ENCODE measurements around the gene NEURL4. TPM values are rescaled to one million over a fixed set of nuclear protein-coding genes. Genes with fewer than 3 reads are reported as not detected.

The NEURL4 gene
- total and polyA plus RNA-seq, 2 donors (not counting 1 experiment from before 2014, with no cell fraction given) = 54.6 to 85.2 TPM

DNA sequence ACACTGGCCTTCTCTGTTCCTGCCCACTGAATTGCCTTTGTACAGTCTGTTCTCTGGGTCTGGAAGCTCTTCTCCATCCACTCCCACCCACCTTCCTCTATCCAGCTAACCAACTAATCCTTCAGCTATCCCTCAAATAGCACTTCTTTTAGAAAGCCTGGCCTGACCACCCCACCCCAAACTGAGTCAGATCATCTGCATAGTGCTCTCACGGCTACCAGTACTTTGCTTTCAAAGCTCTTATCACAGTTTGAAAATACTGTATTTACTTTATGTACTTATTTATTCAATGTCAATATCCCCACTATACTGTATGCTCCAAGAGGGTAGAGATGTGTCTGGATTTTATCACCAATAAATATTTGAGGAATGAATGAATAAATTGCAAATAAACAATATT lies 62.4 kb downstream of the NEURL4 start:
- intact Hi-C loops (cut with micrococcal nuclease) = no loop called here
- H3K4me2 ChIP-seq (replicated peaks; ENCODE audit: low read depth, low read length, poor library complexity, severe bottlenecking) = no peak overlapping the region
- H3K4me1 ChIP-seq (ENCODE audit: control insufficient read depth in 2 of 2, insufficient read depth in 2 of 2, low read length in 2 of 2) = peaks cover 19% of the 10 kb centered on the region in 2 donors
- no peak overlapping the region for H3K4me3 ChIP-seq (ENCODE audit: control extremely low read depth in 1 of 5, extremely low read depth in 1 of 5, insufficient read depth in 1 of 5, low read depth in 2 of 5, low read length in 4 of 5)
- ChIA-PET CTCF (interaction anchor here (0.7 to 1.7 kb wide), 4 partner anchors 11 to 210 kb away, joined by 3 to 5 read pairs (median 3); no protein-coding TSS in a partner anchor), POLR2A (no interaction called here)
- peaks cover 0 to 4% (median 0%) of the 10 kb centered on the region in 3 donors for H3K9me3 ChIP-seq (ENCODE audit: control extremely low read depth in 1 of 3, control insufficient read depth in 2 of 3, insufficient read depth in 1 of 3, low read length in 2 of 3)
- Mint-ChIP-seq H3K27ac (no peak overlapping the region), H3K4me3 (no peak overlapping the region), H3K9me3 (ENCODE audit: insufficient read depth) (no peaks in the 10 kb centered on the region), H3K27me3 (peaks cover 30% of the 10 kb centered on the region), H3K4me1 (peaks cover 18% of the 10 kb centered on the region)
- H3K36me3 ChIP-seq (replicated peaks in 1 of 2; ENCODE audit: control extremely low read depth in 1 of 2, control insufficient read depth in 1 of 2, extremely low read depth in 1 of 2, insufficient read depth in 2 of 2, low read length in 1 of 2) = no peaks in the 10 kb centered on the region
- DNase-seq (no peak), ATAC-seq (ENCODE audit: low read depth) (no peak)
- H3K27ac ChIP-seq (ENCODE audit: low read length in 2 of 2) = no peak overlapping the region
- no peak overlapping the region for H2AFZ ChIP-seq (ENCODE audit: insufficient read depth, low read depth, low read length, poor library complexity, severe bottlenecking)
- H4K20me1 ChIP-seq (ENCODE audit: control insufficient read depth, insufficient read depth, low read length, poor library complexity, severe bottlenecking) = no peaks in the 10 kb centered on the region
- peaks cover 0 to 20% (median 9%) of the 10 kb centered on the region in 4 experiments for H3K27me3 ChIP-seq (replicated peaks in 1 of 4; ENCODE audit: control extremely low read depth in 1 of 4, control insufficient read depth in 3 of 4, insufficient read depth in 4 of 4, low read length in 3 of 4)
- no CpG with 5 or more reads among the region's 1 CpG for WGBS (ENCODE audit: insufficient coverage)
- no peak overlapping the region for H3K9ac ChIP-seq (ENCODE audit: low read length)
- H3K79me2 ChIP-seq (ENCODE audit: control insufficient read depth, insufficient read depth, low read length) = no peaks in the 10 kb centered on the region
- no peak for TF ChIP-seq EZH2 (IDR thresholded peaks at IDR 0.05; ENCODE audit: borderline replicate concordance, insufficient read depth, low read depth, low read length, poor library complexity, severe bottlenecking)
- TF ChIP-seq, protein P1, sequence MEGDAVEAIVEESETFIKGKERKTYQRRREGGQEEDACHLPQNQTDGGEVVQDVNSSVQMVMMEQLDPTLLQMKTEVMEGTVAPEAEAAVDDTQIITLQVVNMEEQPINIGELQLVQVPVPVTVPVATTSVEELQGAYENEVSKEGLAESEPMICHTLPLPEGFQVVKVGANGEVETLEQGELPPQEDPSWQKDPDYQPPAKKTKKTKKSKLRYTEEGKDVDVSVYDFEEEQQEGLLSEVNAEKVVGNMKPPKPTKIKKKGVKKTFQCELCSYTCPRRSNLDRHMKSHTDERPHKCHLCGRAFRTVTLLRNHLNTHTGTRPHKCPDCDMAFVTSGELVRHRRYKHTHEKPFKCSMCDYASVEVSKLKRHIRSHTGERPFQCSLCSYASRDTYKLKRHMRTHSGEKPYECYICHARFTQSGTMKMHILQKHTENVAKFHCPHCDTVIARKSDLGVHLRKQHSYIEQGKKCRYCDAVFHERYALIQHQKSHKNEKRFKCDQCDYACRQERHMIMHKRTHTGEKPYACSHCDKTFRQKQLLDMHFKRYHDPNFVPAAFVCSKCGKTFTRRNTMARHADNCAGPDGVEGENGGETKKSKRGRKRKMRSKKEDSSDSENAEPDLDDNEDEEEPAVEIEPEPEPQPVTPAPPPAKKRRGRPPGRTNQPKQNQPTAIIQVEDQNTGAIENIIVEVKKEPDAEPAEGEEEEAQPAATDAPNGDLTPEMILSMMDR (IDR thresholded peaks at IDR 0.05) = no peak

Small RNA genes within 50 kb of the gene (small RNA-seq; reads per million reads assigned to genes)
- not detected for gene AC026954.2 (ENCODE audit: insufficient read length, low read depth, low replicate concordance)
- not detected for gene RF00019 (ENCODE audit: insufficient read length, low read depth, low replicate concordance)

Other genes with a start within 250 kb of the NEURL4 start
Only the 30 nearest of the 34 such genes appear.
- gene ASGR2, start 214.5 kb downstream of the NEURL4 start, total RNA-seq = not detected in 2 replicates
- gene ASGR2, start 214.5 kb downstream of the NEURL4 start, polyA plus RNA-seq = 0.30 and 1.00 TPM in 2 replicates
- gene ASGR1, start 150.0 kb downstream of the NEURL4 start, total RNA-seq = 0.32 TPM in 1 of 2 replicates, not detected in the other
- gene ASGR1, start 150.0 kb downstream of the NEURL4 start, polyA plus RNA-seq = 0.43 and 0.46 TPM in 2 replicates
- 12.0 and 12.5 TPM in 2 replicates for gene DLG4, start 109.5 kb downstream of the NEURL4 start, total RNA-seq
- gene DLG4, start 109.5 kb downstream of the NEURL4 start, polyA plus RNA-seq = 2.0 and 2.5 TPM in 2 replicates
- 640 and 655 TPM in 2 replicates for gene ACADVL, start 109.4 kb downstream of the NEURL4 start, total RNA-seq
- 696 and 903 TPM in 2 replicates for gene ACADVL, start 109.4 kb downstream of the NEURL4 start, polyA plus RNA-seq
- 104 and 116 TPM in 2 replicates for gene DVL2, start 94.8 kb downstream of the NEURL4 start, total RNA-seq
- gene DVL2, start 94.8 kb downstream of the NEURL4 start, polyA plus RNA-seq = 14.6 and 22.5 TPM in 2 replicates
- gene PHF23, start 89.9 kb downstream of the NEURL4 start, total RNA-seq = 42.3 and 45.8 TPM in 2 replicates
- gene PHF23, start 89.9 kb downstream of the NEURL4 start, polyA plus RNA-seq = 15.7 and 17.6 TPM in 2 replicates
- gene GABARAP, start 86.9 kb downstream of the NEURL4 start, total RNA-seq = 350 and 371 TPM in 2 replicates
- gene GABARAP, start 86.9 kb downstream of the NEURL4 start, polyA plus RNA-seq = 201 and 323 TPM in 2 replicates
- 160 and 162 TPM in 2 replicates for gene CTDNEP1, start 77.6 kb downstream of the NEURL4 start, total RNA-seq
- gene CTDNEP1, start 77.6 kb downstream of the NEURL4 start, polyA plus RNA-seq = 108 and 125 TPM in 2 replicates
- 42.2 and 48.0 TPM in 2 replicates for gene ELP5, start 77.1 kb downstream of the NEURL4 start, total RNA-seq
- 69.9 and 77.9 TPM in 2 replicates for gene ELP5, start 77.1 kb downstream of the NEURL4 start, polyA plus RNA-seq
- gene CLDN7, start 66.9 kb downstream of the NEURL4 start, total RNA-seq = 1.2 TPM in 2 replicates
- 5.8 and 10.8 TPM in 2 replicates for gene CLDN7, start 66.9 kb downstream of the NEURL4 start, polyA plus RNA-seq
- gene SLC2A4, start 47.6 kb downstream of the NEURL4 start, total RNA-seq = not detected in 2 replicates
- gene SLC2A4, start 47.6 kb downstream of the NEURL4 start, polyA plus RNA-seq = not detected in 2 replicates
- gene YBX2, start 34.7 kb downstream of the NEURL4 start, total RNA-seq = 0.22 TPM in 1 of 2 replicates, not detected in the other
- 0.15 TPM in 1 of 2 replicates, not detected in the other for gene YBX2, start 34.7 kb downstream of the NEURL4 start, polyA plus RNA-seq
- gene EIF5A, start 21.7 kb downstream of the NEURL4 start, total RNA-seq = 233 and 236 TPM in 2 replicates
- 576 and 769 TPM in 2 replicates for gene EIF5A, start 21.7 kb downstream of the NEURL4 start, polyA plus RNA-seq
- gene GPS2, start 14.0 kb downstream of the NEURL4 start, total RNA-seq = 128 and 137 TPM in 2 replicates
- 209 and 225 TPM in 2 replicates for gene GPS2, start 14.0 kb downstream of the NEURL4 start, polyA plus RNA-seq
- 371 and 392 TPM in 2 replicates for gene ACAP1, start 7.2 kb upstream of the NEURL4 start, total RNA-seq
- 412 and 471 TPM in 2 replicates for gene ACAP1, start 7.2 kb upstream of the NEURL4 start, polyA plus RNA-seq
- 13.4 and 15.4 TPM in 2 replicates for gene KCTD11, start 22.8 kb upstream of the NEURL4 start, total RNA-seq
- 3.1 and 4.3 TPM in 2 replicates for gene KCTD11, start 22.8 kb upstream of the NEURL4 start, polyA plus RNA-seq
- gene TMEM95, start 25.8 kb upstream of the NEURL4 start, total RNA-seq = 0.25 TPM in 1 of 2 replicates, not detected in the other
- not detected in 2 replicates for gene TMEM95, start 25.8 kb upstream of the NEURL4 start, polyA plus RNA-seq
- gene TNK1, start 51.8 kb upstream of the NEURL4 start, total RNA-seq = 10.0 and 11.7 TPM in 2 replicates
- 22.5 and 23.7 TPM in 2 replicates for gene TNK1, start 51.8 kb upstream of the NEURL4 start, polyA plus RNA-seq
- gene PLSCR3, start 65.2 kb upstream of the NEURL4 start, total RNA-seq = 31.1 and 31.6 TPM in 2 replicates
- 82.3 and 122 TPM in 2 replicates for gene PLSCR3, start 65.2 kb upstream of the NEURL4 start, polyA plus RNA-seq
- gene TMEM256, start 74.8 kb upstream of the NEURL4 start, total RNA-seq = 64.5 and 67.8 TPM in 2 replicates
- gene TMEM256, start 74.8 kb upstream of the NEURL4 start, polyA plus RNA-seq = 29.2 and 65.4 TPM in 2 replicates
- gene NLGN2, start 78.5 kb upstream of the NEURL4 start, total RNA-seq = 1.7 and 3.4 TPM in 2 replicates
- 0.52 and 0.68 TPM in 2 replicates for gene NLGN2, start 78.5 kb upstream of the NEURL4 start, polyA plus RNA-seq
- not detected in 2 replicates for gene SPEM1, start 91.0 kb upstream of the NEURL4 start, total RNA-seq
- gene SPEM1, start 91.0 kb upstream of the NEURL4 start, polyA plus RNA-seq = not detected in 2 replicates
- not detected in 2 replicates for gene SPEM2, start 96.3 kb upstream of the NEURL4 start, total RNA-seq
- gene SPEM2, start 96.3 kb upstream of the NEURL4 start, polyA plus RNA-seq = not detected in 2 replicates
- not detected in 2 replicates for gene SPEM3, start 99.5 kb upstream of the NEURL4 start, total RNA-seq
- not detected in 2 replicates for gene SPEM3, start 99.5 kb upstream of the NEURL4 start, polyA plus RNA-seq
- 17.7 and 19.1 TPM in 2 replicates for gene TMEM102, start 106.1 kb upstream of the NEURL4 start, total RNA-seq
- 5.9 and 10.8 TPM in 2 replicates for gene TMEM102, start 106.1 kb upstream of the NEURL4 start, polyA plus RNA-seq
- gene FGF11, start 110.2 kb upstream of the NEURL4 start, total RNA-seq = 2.8 and 4.6 TPM in 2 replicates
- 2.7 and 3.3 TPM in 2 replicates for gene FGF11, start 110.2 kb upstream of the NEURL4 start, polyA plus RNA-seq
- gene CHRNB1, start 115.7 kb upstream of the NEURL4 start, total RNA-seq = 6.2 and 6.6 TPM in 2 replicates
- gene CHRNB1, start 115.7 kb upstream of the NEURL4 start, polyA plus RNA-seq = 5.8 and 7.2 TPM in 2 replicates
- gene ZBTB4, start 150.3 kb upstream of the NEURL4 start, total RNA-seq = 59.4 and 62.4 TPM in 2 replicates
- gene ZBTB4, start 150.3 kb upstream of the NEURL4 start, polyA plus RNA-seq = 16.0 and 19.2 TPM in 2 replicates
- 0.30 TPM in 1 of 2 replicates, not detected in the other for gene SLC35G6, start 152.1 kb upstream of the NEURL4 start, total RNA-seq
- 0.04 TPM in 1 of 2 replicates, not detected in the other for gene SLC35G6, start 152.1 kb upstream of the NEURL4 start, polyA plus RNA-seq
- 225 and 240 TPM in 2 replicates for gene POLR2A, start 155.0 kb upstream of the NEURL4 start, total RNA-seq
- 56.5 and 77.6 TPM in 2 replicates for gene POLR2A, start 155.0 kb upstream of the NEURL4 start, polyA plus RNA-seq

Measured in B cell (primary cell).